PC-3 (cell line): ENCODE results near the gene TANK.

Source experiments
- EZH2 ChIP-seq: fragments of 300-600 bp; sonication (generic); IDR thresholded peaks from one replicate; pipeline ENCODE4 v1.6.1; 2017; ENCODE audit warnings: antibody characterized with exemption, mild to moderate bottlenecking, low read length; ENCODE audit not compliant: unreplicated experiment
- TF ChIP-seq, protein P1 (sequence below): fragments of 300-600 bp; sonication (generic); conservative IDR thresholded peaks from 2 replicates; pipeline ENCODE4 v1.5.1; 2017; ENCODE audit warnings: antibody characterized with exemption, low read depth, mild to moderate bottlenecking, low read length

GRCh38 chr2:161273038-161273760, 113.0 kb downstream of the TANK start:
- TF ChIP-seq, protein P1, sequence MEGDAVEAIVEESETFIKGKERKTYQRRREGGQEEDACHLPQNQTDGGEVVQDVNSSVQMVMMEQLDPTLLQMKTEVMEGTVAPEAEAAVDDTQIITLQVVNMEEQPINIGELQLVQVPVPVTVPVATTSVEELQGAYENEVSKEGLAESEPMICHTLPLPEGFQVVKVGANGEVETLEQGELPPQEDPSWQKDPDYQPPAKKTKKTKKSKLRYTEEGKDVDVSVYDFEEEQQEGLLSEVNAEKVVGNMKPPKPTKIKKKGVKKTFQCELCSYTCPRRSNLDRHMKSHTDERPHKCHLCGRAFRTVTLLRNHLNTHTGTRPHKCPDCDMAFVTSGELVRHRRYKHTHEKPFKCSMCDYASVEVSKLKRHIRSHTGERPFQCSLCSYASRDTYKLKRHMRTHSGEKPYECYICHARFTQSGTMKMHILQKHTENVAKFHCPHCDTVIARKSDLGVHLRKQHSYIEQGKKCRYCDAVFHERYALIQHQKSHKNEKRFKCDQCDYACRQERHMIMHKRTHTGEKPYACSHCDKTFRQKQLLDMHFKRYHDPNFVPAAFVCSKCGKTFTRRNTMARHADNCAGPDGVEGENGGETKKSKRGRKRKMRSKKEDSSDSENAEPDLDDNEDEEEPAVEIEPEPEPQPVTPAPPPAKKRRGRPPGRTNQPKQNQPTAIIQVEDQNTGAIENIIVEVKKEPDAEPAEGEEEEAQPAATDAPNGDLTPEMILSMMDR: peak; percentile 83
- TF ChIP-seq EZH2: no peak
